Psoas muscle (tissue), 8 donors: ENCODE measurements around the gene CYP26B1. TPM values are rescaled to one million over a fixed set of nuclear protein-coding genes. Genes with fewer than 3 reads are reported as not detected.

Experiments used
- ATAC-seq, 4 donors: fragments of 200-7000 bp; cut with Tn5 transposase; one replicate each; pipeline ENCODE4 v1.9.1; 2020; ENCODE audit warnings: moderate library complexity in 3 of 4, mild to moderate bottlenecking in 2 of 4
- DNase-seq, 2 donors: peaks; one replicate each; pipeline ENCODE4 v3.0.0-alpha.2; 2020
- H3K27ac ChIP-seq: fragments of 200-600 bp; one replicate; pipeline ENCODE4 v1.8.0; 2022
- H3K27me3 ChIP-seq, 3 donors: fragments of 200-600 bp in 1 of 3; one replicate each; pipeline versions ENCODE4 v1.6.1 to v1.8.0; 2013 to 2022; ENCODE audit warnings: low read length in 2 of 3, mild to moderate bottlenecking in 2 of 3, moderate library complexity in 1 of 3; ENCODE audit not compliant: insufficient read depth in 3 of 3
- H3K36me3 ChIP-seq, 2 donors: fragments of 200-600 bp in 1 of 2; one replicate each; pipeline versions ENCODE4 v1.6.1 to v1.8.0; 2013 to 2022; ENCODE audit warnings: low read depth in 1 of 2, mild to moderate bottlenecking in 1 of 2, moderate library complexity in 1 of 2; ENCODE audit not compliant: insufficient read depth in 1 of 2
- H3K4me1 ChIP-seq: fragments of 200-600 bp; one replicate; pipeline ENCODE4 v1.8.0; 2022
- H3K4me3 ChIP-seq: fragments of 200-600 bp; one replicate; pipeline ENCODE4 v1.8.0; 2022; ENCODE audit warnings: mild to moderate bottlenecking
- H3K9me3 ChIP-seq: fragments of 200-600 bp; one replicate; pipeline ENCODE4 v1.8.0; 2022
- WGBS, 3 donors: extraction: QIAGEN DNeasy Blood & Tissue Kit; methylation state at CpG; one replicate each; pipeline versions ENCODE4 v1.1.6 to v1.1.7; 2013; 5-methylcytosine and 5-hydroxymethylcytosine counted together
- intact Hi-C, 2 donors: fragments of 100-400 bp; cut with DNase I; formaldehyde crosslinking; loops; one replicate each; pipeline versions ENCODE4 v1.11.0 to v1.14.2; 2022
- long read RNA-seq, 2 donors: library from polyadenylated mRNA; unstranded; transcript quantifications; one replicate each; pipeline ENCODE4 v2.0.0, GENCODE V29; 2021
- polyA plus RNA-seq, 3 donors: library from polyadenylated mRNA; stranded (reverse); fragments of 200-250 nt; gene quantifications; one replicate each; pipeline ENCODE4 v1.2.3, GENCODE V29; 2013
- total RNA-seq, 4 donors: library from RNA; stranded (reverse); fragmentation: NEBNext Ultra II Directional in 2 of 4; extraction: Animal tissue kit (Norgen Biotek cat#: 25700) in 2 of 4; gene quantifications; one replicate each; pipeline versions ENCODE4 v1.2.1 to v1.2.4, GENCODE V29; 2021 to 2023
- TF ChIP-seq, protein P1 (sequence below): fragments of 200-600 bp; IDR thresholded peaks from one replicate; pipeline ENCODE4 v1.8.0; 2022; ENCODE audit warnings: antibody characterized with exemption
- donor health status: healthy with polysubstance abuse.
- donor health status: DM: no; HTN: no; CAD: no; lungs with moderate emphysema.
- donor health status: Bipolar disorder and iron deficiency.
- donor health status: healthy.
- donor health status: DM: yes; HTN: yes; CAD: no.
- donor health status: DM: no; HTN: no; CAD: no.
- donor health status: DM: no; HTN: no; CAD: no.
- donor health status: DM: yes; HTN: yes; CAD: no.

The CYP26B1 gene, protein sequence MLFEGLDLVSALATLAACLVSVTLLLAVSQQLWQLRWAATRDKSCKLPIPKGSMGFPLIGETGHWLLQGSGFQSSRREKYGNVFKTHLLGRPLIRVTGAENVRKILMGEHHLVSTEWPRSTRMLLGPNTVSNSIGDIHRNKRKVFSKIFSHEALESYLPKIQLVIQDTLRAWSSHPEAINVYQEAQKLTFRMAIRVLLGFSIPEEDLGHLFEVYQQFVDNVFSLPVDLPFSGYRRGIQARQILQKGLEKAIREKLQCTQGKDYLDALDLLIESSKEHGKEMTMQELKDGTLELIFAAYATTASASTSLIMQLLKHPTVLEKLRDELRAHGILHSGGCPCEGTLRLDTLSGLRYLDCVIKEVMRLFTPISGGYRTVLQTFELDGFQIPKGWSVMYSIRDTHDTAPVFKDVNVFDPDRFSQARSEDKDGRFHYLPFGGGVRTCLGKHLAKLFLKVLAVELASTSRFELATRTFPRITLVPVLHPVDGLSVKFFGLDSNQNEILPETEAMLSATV
- total RNA-seq: 1 to 10 TPM; 1.3 to 4.5 (median 2.7) TPM
- 1 to 10 TPM in 1 of 3 donors, under 1 TPM in 2; 0.39 to 1.2 (median 0.87) TPM for polyA plus RNA-seq
- long read RNA-seq, donor 1: 0 reads
- long read RNA-seq, donor 2, full-length matches to known transcripts: 1 of 8 reads
- long read RNA-seq, donor 2, partial matches to known transcripts: 7 of 8 reads
- long read RNA-seq, donor 2, other reads (novel, unspliced or antisense): 0 of 8 reads

DNA sequence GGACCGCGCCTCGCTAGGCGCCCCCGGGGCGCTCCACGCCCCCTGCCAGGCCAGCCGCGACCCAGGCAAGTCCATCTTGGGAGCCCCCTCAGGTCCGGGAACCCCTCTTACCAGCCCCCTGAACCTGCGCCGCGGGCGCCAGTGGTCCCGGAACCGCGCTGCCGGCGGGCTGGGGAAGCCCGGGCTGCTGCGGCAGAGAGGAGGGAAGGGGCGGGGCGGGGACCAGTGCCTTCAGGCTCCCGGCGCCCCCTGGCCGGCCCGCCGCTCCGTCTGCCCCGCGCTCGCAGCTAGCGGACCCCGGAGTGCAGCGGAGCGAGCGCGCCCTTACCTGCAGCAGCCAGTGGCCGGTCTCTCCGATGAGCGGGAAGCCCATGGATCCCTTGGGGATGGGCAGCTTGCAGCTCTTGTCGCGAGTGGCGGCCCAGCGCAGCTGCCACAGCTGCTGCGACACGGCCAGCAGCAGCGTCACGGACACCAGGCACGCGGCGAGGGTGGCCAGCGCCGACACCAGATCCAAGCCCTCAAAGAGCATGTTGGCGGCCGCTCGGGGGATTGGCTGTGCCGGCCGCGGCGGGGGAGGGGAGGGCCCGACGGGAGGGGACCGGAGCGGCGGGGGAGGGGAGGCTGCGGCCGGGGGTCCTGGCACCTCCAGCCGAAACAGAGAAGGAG lies at the start of gene CYP26B1:
Gene CYP26B1, minus strand, starts transcription at position 560 of the 669 bp plus-strand sequence. Its CDS starts 28 bp downstream, at position 532.
- H3K9me3 ChIP-seq: no peaks in the 10 kb centered on the region
- 0 to 2% (median 1%) methylated on average over 51 to 69 of the region's 69 CpGs for WGBS, 3 donors
- H3K27ac ChIP-seq: no peak within 1 kb of the TSS
- peaks cover 0 to 57% (median 22%) of the 10 kb centered on the region in 3 donors for H3K27me3 ChIP-seq
- no peaks in the 10 kb centered on the region for H3K36me3 ChIP-seq
- peaks cover 55% of the 10 kb centered on the region for H3K4me1 ChIP-seq
- DNase-seq: peak; percentile 51 to 68
- TF ChIP-seq, protein P1, sequence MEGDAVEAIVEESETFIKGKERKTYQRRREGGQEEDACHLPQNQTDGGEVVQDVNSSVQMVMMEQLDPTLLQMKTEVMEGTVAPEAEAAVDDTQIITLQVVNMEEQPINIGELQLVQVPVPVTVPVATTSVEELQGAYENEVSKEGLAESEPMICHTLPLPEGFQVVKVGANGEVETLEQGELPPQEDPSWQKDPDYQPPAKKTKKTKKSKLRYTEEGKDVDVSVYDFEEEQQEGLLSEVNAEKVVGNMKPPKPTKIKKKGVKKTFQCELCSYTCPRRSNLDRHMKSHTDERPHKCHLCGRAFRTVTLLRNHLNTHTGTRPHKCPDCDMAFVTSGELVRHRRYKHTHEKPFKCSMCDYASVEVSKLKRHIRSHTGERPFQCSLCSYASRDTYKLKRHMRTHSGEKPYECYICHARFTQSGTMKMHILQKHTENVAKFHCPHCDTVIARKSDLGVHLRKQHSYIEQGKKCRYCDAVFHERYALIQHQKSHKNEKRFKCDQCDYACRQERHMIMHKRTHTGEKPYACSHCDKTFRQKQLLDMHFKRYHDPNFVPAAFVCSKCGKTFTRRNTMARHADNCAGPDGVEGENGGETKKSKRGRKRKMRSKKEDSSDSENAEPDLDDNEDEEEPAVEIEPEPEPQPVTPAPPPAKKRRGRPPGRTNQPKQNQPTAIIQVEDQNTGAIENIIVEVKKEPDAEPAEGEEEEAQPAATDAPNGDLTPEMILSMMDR: no peak
- intact Hi-C loops: no loop called here
- ATAC-seq: peak in 3 of 4 donors; percentile 22 to 53 (median 42)
- peak within 1 kb of the TSS; percentile 73 for H3K4me3 ChIP-seq

DNA sequence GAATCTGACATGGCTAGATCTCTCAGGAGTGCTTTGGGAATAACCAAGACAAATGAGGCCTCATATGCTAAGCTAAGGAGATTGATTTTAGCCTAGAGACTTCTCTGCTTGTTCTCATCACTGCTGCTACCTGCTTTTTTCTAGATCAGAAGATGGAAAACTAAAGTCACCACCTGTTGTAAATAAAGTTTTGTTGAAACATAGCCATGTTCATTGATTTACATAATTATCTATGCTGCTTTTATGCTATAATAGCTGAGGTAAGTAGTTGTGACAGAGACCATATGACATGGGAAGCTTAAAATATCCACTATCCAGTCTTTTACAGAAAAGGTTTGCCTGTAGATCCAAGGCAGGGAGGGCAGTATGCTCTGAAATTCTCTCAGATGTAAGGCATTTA lies 46.1 kb upstream of the CYP26B1 start:
- no peak overlapping the region for H3K4me3 ChIP-seq
- H3K27me3 ChIP-seq: no peaks in the 10 kb centered on the region

DNA sequence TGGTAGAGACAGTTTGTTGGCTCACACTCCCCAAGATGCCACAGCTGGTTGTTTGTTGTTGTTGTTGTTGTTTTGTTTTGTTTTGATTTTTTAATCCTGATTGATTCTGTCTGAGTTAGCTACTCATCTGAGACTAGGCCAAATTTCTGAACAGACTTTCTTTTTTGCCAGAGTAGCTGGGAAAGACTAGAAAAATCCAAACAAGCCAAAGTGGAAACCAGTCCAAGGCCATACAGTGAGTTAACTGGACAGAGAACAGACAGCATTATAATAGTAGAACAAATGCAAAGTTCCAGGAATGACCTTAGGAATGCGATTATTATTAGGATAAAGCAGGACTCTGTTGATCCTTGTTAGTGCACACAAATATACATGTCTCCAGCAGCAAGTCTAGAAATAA lies 43.8 kb upstream of the CYP26B1 start:
- no peaks in the 10 kb centered on the region for H3K9me3 ChIP-seq
- no peaks in the 10 kb centered on the region for H3K36me3 ChIP-seq
- 54 to 64% (median 55%) methylated on average over 1 of the region's 1 CpG for WGBS, 3 donors
- TF ChIP-seq, protein P1: no peak
- no peak for DNase-seq
- no peak for ATAC-seq
- no peaks in the 10 kb centered on the region for H3K27me3 ChIP-seq
- H3K4me1 ChIP-seq: no peaks in the 10 kb centered on the region
- intact Hi-C loops: no loop called here
- H3K4me3 ChIP-seq: no peak overlapping the region
- no peak overlapping the region for H3K27ac ChIP-seq

More for the DNA sequence above, 46.1 kb upstream of the CYP26B1 start:
- ATAC-seq (no peak), DNase-seq (no peak)
- TF ChIP-seq, protein P1: no peak
- intact Hi-C loops: no loop called here
- no peaks in the 10 kb centered on the region for H3K36me3 ChIP-seq
- no peaks in the 10 kb centered on the region for H3K4me1 ChIP-seq
- no peak overlapping the region for H3K27ac ChIP-seq
- H3K9me3 ChIP-seq: no peaks in the 10 kb centered on the region

DNA sequence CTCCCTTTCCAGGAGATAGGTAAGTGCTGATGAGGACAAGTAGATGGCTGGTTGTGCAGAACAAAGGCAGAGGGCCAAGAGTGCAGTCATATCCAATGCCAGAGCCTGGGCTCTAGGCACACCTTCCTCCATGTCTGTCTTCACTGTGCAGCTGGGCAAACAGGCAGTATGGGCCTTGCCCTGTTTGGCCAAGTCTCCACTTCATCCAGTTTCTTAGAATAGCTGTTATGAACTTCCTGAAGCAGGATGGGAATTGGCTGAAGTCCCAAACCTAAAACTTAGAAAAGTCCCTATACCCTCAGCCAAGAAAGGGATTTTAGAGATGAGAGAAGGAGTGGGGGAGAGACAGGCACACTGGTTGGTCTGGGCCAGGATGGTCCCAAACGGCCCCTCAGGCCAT lies 37.5 kb upstream of the CYP26B1 start:
- Histone ChIP-seq H3K4me1 (no peaks in the 10 kb centered on the region), H3K27me3 (no peaks in the 10 kb centered on the region), H3K36me3 (no peaks in the 10 kb centered on the region), H3K4me3 (no peak overlapping the region), H3K9me3 (no peaks in the 10 kb centered on the region), H3K27ac (no peak overlapping the region)
- 71 to 76% (median 73%) methylated on average over 1 of the region's 1 CpG for WGBS, 3 donors
- DNase-seq (no peak), ATAC-seq (no peak)
- TF ChIP-seq, protein P1: no peak
- intact Hi-C loops: loop anchor here in 1 of 2 donors (10.0 kb wide), 1 partner anchor 390 kb away; no protein-coding TSS in a partner anchor
